Stimulated activated CD4-positive, alpha-beta T cell treated with anti-CD3 and anti-CD28 coated beads, Interleukin-12 subunit alpha, Interleukin-12 subunit beta, amount 100 ng/mL, for 4 hours (primary cell): ENCODE data around the gene TOPBP1.
"Not testable (repeated sequence)": the region's sequence is repeated elsewhere in the genome, so short reads cannot be mapped to it uniquely, and the experiment has no call there.

Source experiments
- DNase-seq: peaks from one replicate; pipeline ENCODE4 v3.0.0-alpha.2; 2020

TOPBP1 gene

GRCh38 chr3:133673746-133674145, 12.0 kb upstream of the TOPBP1 start:
- no peak for DNase-seq

- no peak for DNase-seq
These were observed 10.7 kb upstream of the TOPBP1 start for GRCh38 chr3:133672461-133672860.

- no peak for DNase-seq
These were observed 8.8 kb upstream of the TOPBP1 start for GRCh38 chr3:133670525-133670995.

GRCh38 chr3:133669949-133670524, 8.3 kb upstream of the TOPBP1 start:
- DNase-seq: no peak

- DNase-seq: no peak
These were observed 5.4 kb upstream of the TOPBP1 start for GRCh38 chr3:133667118-133667517.

GRCh38 chr3:133665188-133665587, 3.4 kb upstream of the TOPBP1 start:
- not testable (repeated sequence) for DNase-seq

- DNase-seq: no peak
These were observed 2.0 kb upstream of the TOPBP1 start for GRCh38 chr3:133663569-133664313.

GRCh38 chr3:133662278-133662651, 524 bp upstream of the TOPBP1 start:
- no peak for DNase-seq

GRCh38 chr3:133659806-133660205, 1.9 kb downstream of the TOPBP1 start:
- DNase-seq: no peak

GRCh38 chr3:133655731-133656515, 5.8 kb downstream of the TOPBP1 start:
- no peak for DNase-seq

GRCh38 chr3:133649486-133650068, 12.2 kb downstream of the TOPBP1 start:
- DNase-seq: no peak

- DNase-seq: no peak
These were observed 17.0 kb downstream of the TOPBP1 start for GRCh38 chr3:133644768-133645167.

GRCh38 chr3:133643611-133644010, 18.1 kb downstream of the TOPBP1 start:
- DNase-seq: no peak

- no peak for DNase-seq
These were observed 20.5 kb downstream of the TOPBP1 start for GRCh38 chr3:133641254-133641653.

- no peak for DNase-seq
These were observed 28.3 kb downstream of the TOPBP1 start for GRCh38 chr3:133633439-133633838.

GRCh38 chr3:133629146-133629545, 32.6 kb downstream of the TOPBP1 start:
- DNase-seq: no peak

GRCh38 chr3:133627789-133628188, 34.0 kb downstream of the TOPBP1 start:
- DNase-seq: no peak

- DNase-seq: no peak
These were observed 41.5 kb downstream of the TOPBP1 start for GRCh38 chr3:133620066-133620784.

- DNase-seq: no peak
These were observed 50.2 kb downstream of the TOPBP1 start for GRCh38 chr3:133611534-133611933.

- DNase-seq: no peak
These were observed 51.7 kb downstream of the TOPBP1 start for GRCh38 chr3:133610031-133610430.

GRCh38 chr3:133608388-133608787, 53.4 kb downstream of the TOPBP1 start:
- DNase-seq: no peak

GRCh38 chr3:133607816-133608215, 53.9 kb downstream of the TOPBP1 start:
- DNase-seq: no peak

GRCh38 chr3:133606902-133607301, 54.8 kb downstream of the TOPBP1 start:
- no peak for DNase-seq
